Naive B cell (primary cell): Measurements from ENCODE around the gene ESRRA. TPM values are rescaled to one million over a fixed set of nuclear protein-coding genes. Genes with fewer than 3 reads are reported as not detected.

Experiments used
- ATAC-seq, 2 donors: fragments of 150-1000 bp; cut with Tn5 transposase; 2 replicates each; pipeline ENCODE4 v1.10.0; 2021; ENCODE audit warnings: low read depth in 2 of 2, mild to moderate bottlenecking in 2 of 2, moderate library complexity in 2 of 2
- DNase-seq: peaks from one replicate; pipeline ENCODE4 v3.0.0; 2022
- H3K27ac Mint-ChIP-seq, 6 donors: one replicate each; pipeline ENCODE4 v1.8.0; 2020 to 2022; ENCODE audit warnings: mild to moderate bottlenecking in 6 of 6, mixed read lengths in 6 of 6, moderate library complexity in 5 of 6, inconsistent platforms in 2 of 6
- H3K27me3 Mint-ChIP-seq, 3 donors: one replicate each; pipeline ENCODE4 v1.8.0; 2021 to 2022; ENCODE audit warnings: mixed read lengths in 3 of 3, mild to moderate bottlenecking in 1 of 3
- H3K36me3 Mint-ChIP-seq, 2 donors: one replicate each; pipeline ENCODE4 v1.8.0; 2020 to 2022; ENCODE audit warnings: mixed read lengths in 2 of 2, inconsistent platforms in 1 of 2, mild to moderate bottlenecking in 1 of 2
- H3K4me1 Mint-ChIP-seq, 3 donors: one replicate each; pipeline ENCODE4 v1.8.0; 2020 to 2022; ENCODE audit warnings: mixed read lengths in 3 of 3, inconsistent platforms in 1 of 3, mild to moderate bottlenecking in 1 of 3, moderate library complexity in 1 of 3
- H3K4me3 Mint-ChIP-seq, 8 donors: one replicate each; pipeline ENCODE4 v1.8.0; 2020 to 2022; ENCODE audit warnings: mild to moderate bottlenecking in 8 of 8, mixed read lengths in 8 of 8, moderate library complexity in 8 of 8, inconsistent platforms in 2 of 8
- H3K9me3 Mint-ChIP-seq, 7 donors: one replicate each; pipeline ENCODE4 v1.8.0; 2020 to 2022; ENCODE audit warnings: mixed read lengths in 7 of 7, mild to moderate bottlenecking in 5 of 7, inconsistent platforms in 2 of 7, moderate library complexity in 1 of 7
- polyA plus RNA-seq, 6 donors: library from polyadenylated mRNA; unstranded; fragments of 300-500 nt; fragmentation: Illumina TruSeq; gene quantifications; one replicate each; pipeline ENCODE4 v1.2.3, GENCODE V29; 2021; ENCODE audit warnings: low read depth in 6 of 6

Gene ESRRA
- polyA plus RNA-seq, 6 donors from 2014 or later = 3.4 to 8.5 (median 6.5) TPM

GRCh38 chr11:64352099-64352994 lies 47.0 kb downstream of the ESRRA start:
- peak overlapping the region in 2 of 6 donors; percentile 16 to 50 for H3K27ac Mint-ChIP-seq
- peaks cover 0 to 7% of the 10 kb centered on the region in 2 donors for H3K36me3 Mint-ChIP-seq
- DNase-seq = no peak
- H3K27me3 Mint-ChIP-seq = no peaks in the 10 kb centered on the region
- no peak for ATAC-seq
- H3K4me3 Mint-ChIP-seq = no peak overlapping the region
- H3K9me3 Mint-ChIP-seq = no peaks in the 10 kb centered on the region
- H3K4me1 Mint-ChIP-seq = peaks cover 4 to 19% (median 17%) of the 10 kb centered on the region in 3 donors

- H3K36me3 Mint-ChIP-seq = peaks cover 0 to 7% of the 10 kb centered on the region in 2 donors
- ATAC-seq (no peak), DNase-seq (no peak)
- H3K27me3 Mint-ChIP-seq = no peaks in the 10 kb centered on the region
- H3K4me1 Mint-ChIP-seq = peaks cover 9 to 25% (median 21%) of the 10 kb centered on the region in 3 donors
- H3K9me3 Mint-ChIP-seq = no peaks in the 10 kb centered on the region
- no peak overlapping the region for H3K4me3 Mint-ChIP-seq
- H3K27ac Mint-ChIP-seq = no peak overlapping the region
These were observed 47.8 kb downstream of the ESRRA start for GRCh38 chr11:64352995-64353714.

GRCh38 chr11:64353715-64354506 lies 48.6 kb downstream of the ESRRA start:
- no peak for ATAC-seq
- Mint-ChIP-seq H3K27ac (no peak overlapping the region), H3K36me3 (peaks cover 0 to 7% of the 10 kb centered on the region in 2 donors), H3K4me3 (peak overlapping the region in 1 of 8 donors; percentile 40), H3K9me3 (no peaks in the 10 kb centered on the region), H3K27me3 (no peaks in the 10 kb centered on the region), H3K4me1 (peaks cover 10 to 24% (median 20%) of the 10 kb centered on the region in 3 donors)
- DNase-seq = no peak

GRCh38 chr11:64355078-64355940 lies 50.0 kb downstream of the ESRRA start:
- Mint-ChIP-seq H3K4me3 (peak overlapping the region in 1 of 8 donors; percentile 73), H3K27ac (peak overlapping the region in 3 of 6 donors; percentile 32 to 91 (median 39)), H3K9me3 (no peaks in the 10 kb centered on the region), H3K36me3 (peaks cover 0 to 7% of the 10 kb centered on the region in 2 donors), H3K27me3 (no peaks in the 10 kb centered on the region), H3K4me1 (peaks cover 20 to 30% (median 29%) of the 10 kb centered on the region in 3 donors)
- ATAC-seq (peak; percentile 55 to 62), DNase-seq (peak; percentile 52)

GRCh38 chr11:64356498-64357411 lies 51.4 kb downstream of the ESRRA start:
- ATAC-seq (no peak), DNase-seq (no peak)
- Mint-ChIP-seq H3K4me1 (peaks cover 30 to 39% (median 37%) of the 10 kb centered on the region in 3 donors), H3K27me3 (no peaks in the 10 kb centered on the region), H3K36me3 (peaks cover 0 to 7% of the 10 kb centered on the region in 2 donors), H3K27ac (no peak overlapping the region), H3K4me3 (peak overlapping the region in 5 of 8 donors; percentile 36 to 92 (median 55)), H3K9me3 (no peaks in the 10 kb centered on the region)

GRCh38 chr11:64357446-64357845 lies 52.1 kb downstream of the ESRRA start:
- no peaks in the 10 kb centered on the region for H3K9me3 Mint-ChIP-seq
- peaks cover 35 to 39% (median 37%) of the 10 kb centered on the region in 3 donors for H3K4me1 Mint-ChIP-seq
- ATAC-seq (no peak), DNase-seq (no peak)
- H3K27me3 Mint-ChIP-seq = no peaks in the 10 kb centered on the region
- peaks cover 0 to 7% of the 10 kb centered on the region in 2 donors for H3K36me3 Mint-ChIP-seq
- H3K4me3 Mint-ChIP-seq = peak overlapping the region in 1 of 8 donors; percentile 92
- H3K27ac Mint-ChIP-seq = peak overlapping the region in 1 of 6 donors; percentile 57

GRCh38 chr11:64357904-64358535 lies 52.7 kb downstream of the ESRRA start:
- H3K4me1 Mint-ChIP-seq = peaks cover 35 to 41% (median 38%) of the 10 kb centered on the region in 3 donors
- H3K9me3 Mint-ChIP-seq = no peaks in the 10 kb centered on the region
- no peaks in the 10 kb centered on the region for H3K27me3 Mint-ChIP-seq
- DNase-seq = no peak
- H3K36me3 Mint-ChIP-seq = peaks cover 3 to 7% of the 10 kb centered on the region in 2 donors
- H3K4me3 Mint-ChIP-seq = peak overlapping the region; percentile 4 to 92 (median 52)
- ATAC-seq = no peak
- peak overlapping the region in 2 of 6 donors; percentile 57 for H3K27ac Mint-ChIP-seq

GRCh38 chr11:64358536-64358906 lies 53.2 kb downstream of the ESRRA start:
- H3K9me3 Mint-ChIP-seq = no peaks in the 10 kb centered on the region
- H3K4me3 Mint-ChIP-seq = peak overlapping the region in 7 of 8 donors; percentile 22 to 92 (median 47)
- no peak for ATAC-seq
- H3K27ac Mint-ChIP-seq = no peak overlapping the region
- H3K36me3 Mint-ChIP-seq = peaks cover 5 to 7% of the 10 kb centered on the region in 2 donors
- H3K4me1 Mint-ChIP-seq = peaks cover 35 to 42% (median 42%) of the 10 kb centered on the region in 3 donors
- no peaks in the 10 kb centered on the region for H3K27me3 Mint-ChIP-seq
- no peak for DNase-seq

- peaks cover 5 to 7% of the 10 kb centered on the region in 2 donors for H3K36me3 Mint-ChIP-seq
- peak; percentile 40 for DNase-seq
- H3K27me3 Mint-ChIP-seq = no peaks in the 10 kb centered on the region
- H3K27ac Mint-ChIP-seq = peak within 1 kb of the TSS in 5 of 6 donors; percentile 43 to 93 (median 85)
- peak within 1 kb of the TSS; percentile 84 to 95 (median 92) for H3K4me3 Mint-ChIP-seq
- H3K9me3 Mint-ChIP-seq = no peaks in the 10 kb centered on the region
- ATAC-seq = peak; percentile 66 to 67
- H3K4me1 Mint-ChIP-seq = peaks cover 36 to 44% (median 42%) of the 10 kb centered on the region in 3 donors
These were observed 53.8 kb downstream of the ESRRA start, which contains the start of gene RPS6KA4 for GRCh38 chr11:64358907-64359711. Gene RPS6KA4 (plus strand): TSS chr11:64359162. CDS start chr11:64359236, 74 bp downstream.

GRCh38 chr11:64359712-64360445 lies 54.6 kb downstream of the ESRRA start:
- Mint-ChIP-seq H3K27ac (peak overlapping the region in 5 of 6 donors; percentile 43 to 93 (median 85)), H3K4me3 (peak overlapping the region; percentile 84 to 95 (median 92)), H3K9me3 (no peaks in the 10 kb centered on the region), H3K36me3 (peaks cover 5 to 7% of the 10 kb centered on the region in 2 donors), H3K27me3 (no peaks in the 10 kb centered on the region), H3K4me1 (peaks cover 41 to 45% (median 41%) of the 10 kb centered on the region in 3 donors)
- DNase-seq = no peak
- ATAC-seq = peak; percentile 39
